ENCODE measurements around the gene SLC26A8.
A peak's percentile ranks its signal among the peaks of the same experiment; 100 is the strongest.
"Not testable (repeated sequence)": the region's sequence is repeated elsewhere in the genome, so short reads cannot be mapped to it uniquely, and the experiment has no call there.

The SLC26A8 gene

GRCh38 chr6:35984701-35985100 is 39.7 kb downstream of the SLC26A8 start:
- DNase-seq = no peak

GRCh38 chr6:35980991-35981645 is 43.3 kb downstream of the SLC26A8 start:
- no peak for DNase-seq

GRCh38 chr6:35980126-35980525 is 44.3 kb downstream of the SLC26A8 start:
- DNase-seq = not testable (repeated sequence)

GRCh38 chr6:35977308-35977707 is 47.1 kb downstream of the SLC26A8 start:
- no peak for DNase-seq

GRCh38 chr6:35973670-35974222 is 50.7 kb downstream of the SLC26A8 start:
- DNase-seq = peak in 1 of 2 donors; percentile 15

- no peak for DNase-seq
Observed at GRCh38 chr6:35972471-35973367, 51.7 kb downstream of the SLC26A8 start.

- no peak for DNase-seq
Observed at GRCh38 chr6:35970181-35970580, 54.3 kb downstream of the SLC26A8 start.

GRCh38 chr6:35969646-35970045 is 54.8 kb downstream of the SLC26A8 start:
- no peak for DNase-seq

GRCh38 chr6:35968821-35969220 is 55.6 kb downstream of the SLC26A8 start:
- DNase-seq = no peak

GRCh38 chr6:35967076-35967774 is 57.2 kb downstream of the SLC26A8 start:
- DNase-seq = no peak

GRCh38 chr6:35962779-35963560 is 61.5 kb downstream of the SLC26A8 start:
- DNase-seq = no peak

- DNase-seq = no peak
Observed at GRCh38 chr6:35960187-35960586, 64.3 kb downstream of the SLC26A8 start.

GRCh38 chr6:35955970-35956369 is 68.5 kb downstream of the SLC26A8 start:
- peak in 1 of 2 donors; percentile 9 for DNase-seq

- no peak for DNase-seq
Observed at GRCh38 chr6:35955521-35955920, 68.9 kb downstream of the SLC26A8 start.

- DNase-seq = no peak
Observed at GRCh38 chr6:35955071-35955470, 69.4 kb downstream of the SLC26A8 start.

- no peak for DNase-seq
Observed at GRCh38 chr6:35954333-35954732, 70.1 kb downstream of the SLC26A8 start.

GRCh38 chr6:35948725-35949124 is 75.7 kb downstream of the SLC26A8 start:
- DNase-seq = no peak

GRCh38 chr6:35945650-35946025 is 78.8 kb downstream of the SLC26A8 start:
- DNase-seq = no peak

GRCh38 chr6:35943390-35943789 is 81.1 kb downstream of the SLC26A8 start:
- no peak for DNase-seq

GRCh38 chr6:35942355-35942754 is 82.1 kb downstream of the SLC26A8 start:
- no peak for DNase-seq

GRCh38 chr6:35941170-35941569 is 83.3 kb downstream of the SLC26A8 start:
- not testable (repeated sequence) for DNase-seq

- DNase-seq = not testable (repeated sequence)
Observed at GRCh38 chr6:35940014-35940413, 84.4 kb downstream of the SLC26A8 start.

All from stimulated activated CD4-positive, alpha-beta T cell treated with anti-CD3 and anti-CD28 coated beads, Interleukin-2, amount 100 ng/mL, for 24 hours (primary cell).